GM18498 (cell line): ENCODE measurements around the gene NOL12.
A peak's percentile ranks its signal among the peaks of the same experiment; 100 is the strongest.
"Not testable (repeated sequence)": the region's sequence is repeated elsewhere in the genome, so short reads cannot be mapped to it uniquely, and the experiment has no call there.

Experiments used
- ATAC-seq: cut with Tn5 transposase; IDR thresholded peaks from one replicate; pipeline ENCODE4 v1.9.1; 2021; ENCODE audit warnings: mild to moderate bottlenecking, moderate library complexity; ENCODE audit not compliant: unreplicated experiment

Gene NOL12

DNA sequence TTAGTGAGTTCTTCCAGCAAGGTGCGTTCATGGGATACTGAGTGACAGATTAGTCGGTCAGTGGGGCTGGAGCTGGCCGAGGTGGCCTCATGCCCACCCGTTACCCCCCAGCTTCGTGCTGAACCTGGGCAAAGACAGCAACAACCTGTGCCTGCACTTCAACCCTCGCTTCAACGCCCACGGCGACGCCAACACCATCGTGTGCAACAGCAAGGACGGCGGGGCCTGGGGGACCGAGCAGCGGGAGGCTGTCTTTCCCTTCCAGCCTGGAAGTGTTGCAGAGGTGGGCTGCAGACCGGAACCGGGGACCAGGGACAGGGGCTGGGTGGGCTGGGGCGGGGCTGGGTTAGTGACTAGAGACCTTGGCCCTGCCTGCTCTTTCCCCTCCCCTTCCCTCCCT lies 7.8 kb upstream of the NOL12 start:
- ATAC-seq = no peak

DNA sequence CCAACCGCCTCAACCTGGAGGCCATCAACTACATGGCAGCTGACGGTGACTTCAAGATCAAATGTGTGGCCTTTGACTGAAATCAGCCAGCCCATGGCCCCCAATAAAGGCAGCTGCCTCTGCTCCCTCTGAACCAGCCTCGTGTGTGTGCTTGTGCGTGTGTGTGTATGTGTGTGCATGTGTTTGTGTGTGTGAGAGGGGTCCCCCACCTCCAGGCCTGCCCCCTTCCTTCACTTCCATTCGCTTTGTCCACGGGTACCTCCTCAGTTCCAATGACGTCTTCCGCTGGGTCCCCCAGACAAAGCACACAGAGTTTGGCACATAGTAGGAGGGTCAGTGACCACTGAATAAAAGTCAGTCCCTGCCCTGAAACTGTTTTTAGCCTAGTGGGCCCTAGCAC lies 6.5 kb upstream of the NOL12 start:
- no peak for ATAC-seq

DNA sequence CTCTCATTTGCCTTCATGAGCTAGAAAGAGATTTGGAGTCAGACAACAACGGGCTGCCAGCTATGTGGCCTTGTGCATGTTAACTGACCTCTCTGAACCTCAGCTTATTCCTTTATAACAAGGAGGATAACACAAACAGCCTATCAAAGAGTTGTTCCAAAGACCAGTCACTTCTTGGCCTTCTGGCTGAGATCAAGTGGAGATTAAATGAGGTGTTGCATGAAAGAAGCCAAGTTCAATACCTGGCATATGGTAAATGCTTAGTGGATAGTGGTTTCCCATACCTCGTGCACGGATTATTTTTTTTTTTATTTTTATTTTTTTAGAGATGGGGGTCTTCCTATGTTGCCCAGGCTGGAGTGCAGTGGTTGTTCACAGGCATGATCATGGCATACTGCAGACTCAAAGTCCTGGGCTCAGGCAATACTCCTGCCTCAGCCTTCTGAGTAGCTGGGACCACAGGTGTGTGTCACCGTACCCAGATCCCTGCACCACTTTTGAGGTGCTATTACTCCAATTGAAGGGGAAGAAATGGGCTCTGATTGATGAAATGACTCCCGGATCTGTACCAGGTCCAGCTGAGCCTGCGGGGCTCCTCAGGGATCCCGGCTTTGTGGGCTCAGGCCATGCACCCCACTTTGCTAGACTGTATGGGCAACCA lies 5.8 kb upstream of the NOL12 start:
- ATAC-seq = no peak

DNA sequence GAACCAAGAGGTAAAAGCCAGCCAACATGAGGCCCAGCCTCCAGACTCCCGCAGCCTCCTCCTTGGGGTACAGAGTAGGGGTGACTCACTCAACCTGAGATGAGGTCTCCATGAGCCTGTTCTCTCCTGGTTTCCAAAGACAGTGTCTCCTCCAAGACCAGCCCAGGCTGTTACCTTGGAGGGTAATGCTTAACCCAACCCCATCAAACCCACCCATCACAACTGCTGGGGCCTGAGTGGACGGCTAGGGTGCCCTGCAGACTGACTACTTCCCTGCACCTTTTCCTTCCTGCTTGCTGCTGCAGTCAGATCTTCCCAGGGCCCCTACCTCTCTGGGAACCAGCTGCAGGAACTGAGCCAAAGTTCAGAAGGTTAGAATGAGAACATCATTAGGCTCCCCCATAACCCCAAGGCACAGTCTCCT lies 5.1 kb upstream of the NOL12 start:
- ATAC-seq = no peak

DNA sequence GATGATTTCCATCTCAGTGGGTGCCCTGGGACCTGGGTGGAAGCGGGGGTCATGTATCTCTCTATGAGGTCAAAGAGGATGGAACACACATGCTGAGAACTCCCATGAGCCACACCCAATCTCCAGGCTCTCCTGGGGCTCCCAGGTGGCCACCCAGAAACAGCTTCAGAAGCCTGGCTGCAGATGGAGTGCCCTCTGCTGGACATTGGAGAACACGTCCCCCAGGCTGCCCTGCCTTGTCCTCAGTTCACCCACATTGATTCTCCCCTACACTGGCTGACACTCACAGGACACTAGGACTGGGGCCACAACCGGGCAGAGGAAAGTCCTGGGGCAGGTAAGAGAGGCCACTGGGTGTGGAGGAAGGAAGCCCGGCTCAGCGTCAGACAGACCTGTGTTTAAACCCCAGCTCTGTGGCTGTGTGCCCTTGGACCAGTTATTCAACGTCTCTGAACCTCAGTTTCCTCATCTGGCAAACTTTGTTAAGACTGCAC lies 4.5 kb upstream of the NOL12 start:
- no peak for ATAC-seq

DNA sequence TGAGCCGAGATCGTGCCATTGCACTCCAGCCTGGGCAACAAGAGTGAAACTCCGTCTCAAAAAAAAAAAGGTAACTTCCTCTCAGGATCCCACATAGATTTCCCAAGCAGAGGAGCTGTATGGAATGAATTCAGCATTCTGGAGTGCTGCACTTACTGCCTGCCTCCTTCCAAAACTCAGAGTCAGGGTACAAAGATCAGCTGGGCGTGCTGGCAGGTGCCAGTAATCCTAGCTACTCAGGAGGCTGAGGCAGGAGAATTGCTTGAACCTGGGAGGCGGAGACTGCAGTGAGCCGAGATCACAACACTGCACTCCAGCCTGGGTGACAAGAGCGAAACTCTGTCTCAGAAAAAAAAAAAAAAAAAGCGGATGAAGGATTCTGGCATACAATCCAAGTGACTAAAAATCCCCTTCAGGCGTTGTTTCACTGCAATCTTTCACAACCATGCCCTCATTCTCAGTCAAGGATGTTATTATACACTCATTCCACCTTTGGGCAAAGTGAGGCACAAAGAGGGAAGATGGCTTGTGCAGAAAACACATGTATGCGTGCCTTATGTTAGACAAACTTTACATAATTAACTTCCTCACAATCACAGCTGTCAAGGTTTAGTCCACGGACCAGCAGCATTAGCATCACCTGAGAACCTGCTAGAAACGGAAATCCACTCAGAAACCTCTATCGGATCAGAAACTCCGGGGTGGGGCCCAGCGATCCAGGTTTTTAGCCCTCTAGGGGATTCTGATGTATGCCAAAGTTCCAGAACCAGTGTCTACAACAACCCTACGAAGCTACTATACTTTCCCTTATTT lies 1.1 kb upstream of the NOL12 start:
- ATAC-seq = no peak

DNA sequence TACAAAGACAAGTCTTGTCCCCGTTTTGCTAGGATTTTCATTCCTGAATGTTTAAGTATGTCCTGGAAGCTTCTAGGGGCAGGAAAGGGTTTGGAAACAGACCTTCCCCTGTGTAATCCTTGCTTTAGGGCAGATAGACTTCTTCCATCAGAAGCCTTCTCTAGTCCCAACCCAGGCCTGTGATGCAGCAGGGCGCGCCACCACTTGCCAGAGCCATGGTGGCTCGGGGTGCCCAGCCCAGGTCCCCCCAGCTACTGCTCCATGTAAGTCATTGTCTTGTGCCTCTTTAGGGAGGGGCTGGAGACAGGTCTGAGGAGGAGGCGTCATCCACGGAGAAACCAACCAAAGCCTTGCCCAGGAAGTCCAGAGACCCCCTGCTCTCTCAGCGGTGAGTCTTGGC lies 4.3 kb downstream of the NOL12 start:
- ATAC-seq = no peak

DNA sequence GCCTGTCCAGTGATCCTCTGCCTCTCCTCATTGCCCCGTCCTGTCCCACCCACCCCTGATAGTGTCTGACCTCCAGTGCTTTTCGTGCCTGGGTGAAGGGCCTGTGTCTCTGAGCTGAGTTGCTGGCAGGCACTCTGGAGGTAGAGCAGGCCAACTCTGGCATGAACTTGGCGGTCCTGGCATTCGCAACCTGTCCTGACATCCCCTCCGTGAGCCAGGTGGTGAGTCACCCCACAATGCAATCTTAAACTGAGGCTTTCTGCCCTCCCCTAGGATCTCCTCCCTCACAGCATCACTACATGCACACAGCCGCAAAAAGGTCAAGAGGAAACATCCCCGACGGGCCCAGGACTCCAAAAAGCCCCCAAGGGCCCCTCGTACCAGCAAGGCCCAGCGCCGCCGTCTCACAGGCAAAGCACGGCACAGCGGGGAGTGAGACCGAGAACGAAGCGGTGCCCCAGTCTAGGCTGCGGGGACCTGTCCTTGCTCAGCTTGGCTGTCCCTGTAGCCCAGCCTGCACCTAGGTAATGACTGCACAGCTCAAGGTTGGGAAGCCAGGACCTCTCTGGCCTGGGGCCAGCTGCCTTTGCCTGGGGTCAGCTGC lies 4.9 kb downstream of the NOL12 start:
- ATAC-seq = no peak

DNA sequence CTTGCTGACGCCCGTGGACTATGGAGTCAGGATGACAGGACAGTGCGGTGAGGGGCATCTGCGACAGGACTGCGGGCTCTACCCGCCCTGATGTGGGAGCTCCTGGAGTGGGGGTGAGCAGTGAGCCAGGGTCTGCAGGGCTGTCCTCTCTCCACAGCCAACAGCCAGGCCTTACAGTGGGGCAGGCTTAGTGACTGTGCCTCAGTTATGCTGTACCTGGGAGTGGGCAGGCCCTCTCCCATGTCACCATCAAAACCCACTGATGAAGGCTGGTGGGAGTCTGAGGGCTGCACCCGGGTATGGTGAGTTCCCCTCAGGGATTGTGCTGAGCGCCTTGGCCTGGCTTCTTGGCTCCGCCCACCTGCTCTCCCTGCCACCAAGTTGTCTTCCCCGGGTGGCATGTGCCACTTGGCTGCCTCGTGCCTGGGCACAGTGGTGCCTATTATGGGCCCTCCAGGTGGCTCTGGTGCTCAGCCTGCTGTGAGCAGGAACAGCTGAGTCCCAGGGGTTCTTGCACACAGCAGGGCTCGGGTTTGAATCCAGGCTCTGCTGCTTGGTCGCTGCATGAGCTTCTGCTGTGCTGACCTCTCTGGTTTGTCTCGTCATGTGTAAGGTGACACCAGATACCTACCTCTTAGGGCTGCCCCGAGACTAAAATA lies 6.6 kb downstream of the NOL12 start:
- no peak for ATAC-seq

DNA sequence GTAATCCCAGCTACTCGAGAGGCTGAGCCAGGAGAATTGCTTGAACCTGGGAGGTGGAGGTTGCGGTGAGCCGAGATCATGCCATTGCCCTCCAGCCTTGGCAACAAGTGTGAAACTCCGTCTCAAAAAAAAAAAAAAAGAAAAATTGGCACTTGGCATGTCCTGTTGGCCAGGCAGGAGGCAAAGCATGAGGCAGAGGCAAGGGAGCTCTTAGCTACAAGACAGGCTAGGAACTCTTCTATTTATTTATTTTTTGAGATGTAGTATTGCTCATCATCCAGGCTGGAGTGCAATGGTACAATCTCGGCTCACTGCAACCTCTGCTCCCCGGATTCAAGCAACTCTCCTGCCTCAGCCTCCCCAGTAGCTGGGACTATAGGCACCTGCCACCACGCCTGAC lies 8.0 kb downstream of the NOL12 start:
- not testable (repeated sequence) for ATAC-seq

DNA sequence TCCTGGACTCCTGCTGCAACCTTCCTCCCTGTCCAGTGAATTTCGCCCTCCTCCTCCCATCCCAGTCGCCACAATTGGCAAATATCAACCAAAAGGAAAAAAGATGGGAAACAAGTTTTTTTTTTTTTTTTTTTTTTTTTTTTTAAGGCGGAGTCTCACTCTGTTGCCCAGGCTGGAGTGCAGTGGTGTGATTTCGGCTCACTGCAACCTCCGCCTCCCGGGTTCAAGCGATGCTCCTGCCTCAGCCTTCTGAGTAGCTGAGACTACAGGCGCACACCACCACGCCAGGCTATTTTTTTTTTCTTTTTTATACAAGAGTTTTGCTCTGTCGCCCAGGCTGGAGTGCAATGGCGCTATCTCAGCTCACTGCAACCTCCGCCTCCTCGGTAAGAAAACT lies 10.1 kb downstream of the NOL12 start:
- ATAC-seq = not testable (repeated sequence)

DNA sequence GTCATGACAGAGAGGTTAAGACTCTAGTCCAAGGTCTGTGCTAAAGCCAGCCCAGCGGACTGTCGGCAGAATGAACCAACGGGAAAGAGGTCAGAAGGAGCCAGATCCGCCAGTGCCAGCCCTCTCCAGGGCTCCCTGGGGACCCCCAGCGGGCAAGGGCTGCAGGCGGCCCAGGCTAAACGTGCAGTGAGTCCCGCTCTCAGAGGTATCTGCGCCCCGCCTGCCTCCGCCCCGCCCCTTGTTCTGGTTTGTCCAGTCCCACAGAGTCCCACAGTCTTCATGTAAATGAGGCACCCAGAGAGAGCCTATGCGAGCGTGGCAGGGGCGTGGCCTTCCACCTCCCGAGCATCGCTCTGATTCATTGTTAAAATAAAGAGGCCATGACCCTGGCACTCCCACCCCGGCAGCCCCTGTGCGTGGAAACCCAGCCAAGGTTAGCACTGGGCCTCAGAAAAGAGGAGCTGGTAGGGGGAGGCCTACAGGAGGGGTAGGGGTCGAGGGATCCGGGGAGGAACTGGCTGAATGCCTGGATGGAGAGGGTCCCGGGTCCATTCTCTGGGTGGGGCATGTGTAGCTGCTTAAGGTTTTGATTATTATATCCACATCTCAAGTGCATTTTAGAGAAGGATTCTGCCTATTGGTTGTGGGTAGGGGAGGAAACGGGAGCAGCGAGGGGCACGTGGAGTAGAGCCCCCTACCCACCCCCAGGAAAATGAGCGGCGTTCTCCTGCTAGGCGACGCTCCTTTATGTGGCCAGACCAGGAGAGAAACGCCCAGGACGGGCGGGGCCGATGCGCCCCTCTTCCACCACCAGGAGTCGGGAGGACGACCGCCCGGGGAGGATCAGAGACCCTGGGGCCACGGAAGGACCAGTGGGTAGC lies 10.8 kb downstream of the NOL12 start, which contains the start of gene TRIOBP:
TRIOBP (plus strand) TSS at position 392 of the 881 bp plus-strand sequence. CDS start 4,318 bp downstream, outside the sequence.
- peak; percentile 82 for ATAC-seq

DNA sequence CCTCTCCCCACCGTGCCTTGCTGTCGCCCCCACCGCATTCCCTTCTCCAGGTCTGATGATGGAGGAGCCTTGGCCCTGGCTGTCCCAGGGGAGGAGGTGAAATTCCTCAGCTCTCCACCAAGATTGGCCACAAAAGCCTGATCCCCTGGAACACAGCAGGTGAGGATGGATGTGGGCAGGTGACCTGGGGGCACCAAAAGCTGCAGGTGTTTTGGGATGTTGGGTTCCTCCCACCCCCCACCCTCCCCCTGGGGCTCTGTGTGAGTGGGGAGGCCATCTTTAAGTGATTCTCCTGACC lies 11.3 kb downstream of the NOL12 start:
- no peak for ATAC-seq

DNA sequence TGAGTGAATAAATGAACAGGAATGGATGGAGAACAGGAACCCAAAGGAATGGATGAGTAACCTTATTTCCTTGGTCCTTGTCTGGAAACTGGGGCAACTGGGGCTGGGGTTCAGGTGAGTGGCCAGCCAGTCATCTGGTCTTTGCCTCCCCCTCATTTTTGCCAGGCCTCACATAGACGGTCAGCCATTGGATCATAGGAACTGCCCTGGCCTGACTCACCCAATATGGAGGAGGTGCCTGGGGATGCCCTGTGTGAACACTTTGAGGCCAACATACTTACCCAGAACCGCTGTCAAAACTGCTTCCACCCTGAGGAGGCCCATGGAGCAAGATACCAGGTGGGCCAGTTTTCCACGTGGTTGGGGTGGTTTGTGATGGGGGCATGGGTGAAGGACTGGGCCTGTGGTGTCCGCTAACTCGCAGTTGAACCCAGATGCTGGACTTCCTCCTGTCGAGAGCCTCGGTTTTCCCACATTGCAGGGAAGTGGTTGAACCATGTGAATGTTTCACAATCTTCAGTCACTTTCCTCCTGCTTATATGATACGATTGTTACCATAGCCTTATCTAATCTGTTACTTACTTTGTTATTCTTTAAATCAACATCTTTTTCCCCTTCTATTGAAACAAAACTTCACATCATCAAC lies 15.1 kb downstream of the NOL12 start:
- no peak for ATAC-seq

DNA sequence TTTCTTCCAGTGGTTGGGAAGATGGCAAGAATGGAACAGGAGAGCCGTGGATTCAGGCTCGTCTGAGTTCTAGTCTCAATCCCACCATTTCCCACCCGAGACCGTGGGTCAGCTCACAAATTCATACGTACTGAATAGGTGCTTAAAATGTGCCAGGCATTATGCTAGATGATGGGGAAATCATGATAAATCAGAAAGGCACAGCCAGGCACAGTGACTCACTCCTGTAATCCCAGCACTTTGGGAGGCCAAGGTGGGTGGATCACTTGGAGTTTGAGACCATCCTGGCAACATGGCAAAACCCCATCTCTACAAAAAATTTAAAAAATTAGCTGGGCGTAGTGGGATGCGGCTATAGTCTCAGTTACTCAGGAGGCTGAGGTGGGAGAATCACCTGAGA lies 17.8 kb downstream of the NOL12 start:
- no peak for ATAC-seq

DNA sequence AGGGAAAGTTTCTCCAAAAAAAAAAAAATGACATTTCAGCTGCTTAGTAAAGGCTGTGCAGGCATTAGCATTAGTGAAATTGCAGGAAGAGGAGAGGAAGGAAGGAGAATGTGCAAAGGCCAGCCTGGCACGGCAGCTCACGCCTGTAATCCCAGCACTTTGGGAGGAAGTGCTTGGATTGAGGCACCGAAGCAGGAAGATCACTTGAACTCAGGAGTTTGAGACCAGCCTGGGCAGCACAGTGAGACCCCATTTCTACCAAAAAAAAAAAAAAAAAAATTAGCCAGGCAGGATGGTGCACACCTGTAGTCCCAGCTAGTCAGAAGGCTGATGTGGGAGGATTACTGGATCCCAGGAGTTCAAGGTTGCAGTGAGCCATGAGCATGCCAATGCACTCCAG lies 18.5 kb downstream of the NOL12 start:
- ATAC-seq = no peak

DNA sequence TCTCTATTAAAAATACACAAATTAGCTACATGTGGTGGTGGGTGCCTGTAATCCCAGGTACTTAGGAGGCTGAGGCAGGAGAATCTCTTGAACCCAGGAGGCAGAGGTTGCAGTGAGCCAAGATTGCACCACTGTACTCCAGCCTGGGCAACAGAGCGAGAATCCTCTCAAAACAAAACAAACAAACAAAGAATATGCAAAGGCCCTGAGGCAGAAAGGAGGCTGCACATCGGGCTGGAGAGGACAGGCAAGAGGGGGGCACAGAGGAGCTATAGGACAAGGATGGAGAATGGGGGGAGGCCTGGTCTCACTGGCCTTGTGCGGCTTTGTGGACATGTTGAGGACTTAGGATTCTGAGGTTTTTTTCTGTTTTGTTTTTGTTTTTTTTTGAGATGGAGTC lies 19.1 kb downstream of the NOL12 start:
- no peak for ATAC-seq

DNA sequence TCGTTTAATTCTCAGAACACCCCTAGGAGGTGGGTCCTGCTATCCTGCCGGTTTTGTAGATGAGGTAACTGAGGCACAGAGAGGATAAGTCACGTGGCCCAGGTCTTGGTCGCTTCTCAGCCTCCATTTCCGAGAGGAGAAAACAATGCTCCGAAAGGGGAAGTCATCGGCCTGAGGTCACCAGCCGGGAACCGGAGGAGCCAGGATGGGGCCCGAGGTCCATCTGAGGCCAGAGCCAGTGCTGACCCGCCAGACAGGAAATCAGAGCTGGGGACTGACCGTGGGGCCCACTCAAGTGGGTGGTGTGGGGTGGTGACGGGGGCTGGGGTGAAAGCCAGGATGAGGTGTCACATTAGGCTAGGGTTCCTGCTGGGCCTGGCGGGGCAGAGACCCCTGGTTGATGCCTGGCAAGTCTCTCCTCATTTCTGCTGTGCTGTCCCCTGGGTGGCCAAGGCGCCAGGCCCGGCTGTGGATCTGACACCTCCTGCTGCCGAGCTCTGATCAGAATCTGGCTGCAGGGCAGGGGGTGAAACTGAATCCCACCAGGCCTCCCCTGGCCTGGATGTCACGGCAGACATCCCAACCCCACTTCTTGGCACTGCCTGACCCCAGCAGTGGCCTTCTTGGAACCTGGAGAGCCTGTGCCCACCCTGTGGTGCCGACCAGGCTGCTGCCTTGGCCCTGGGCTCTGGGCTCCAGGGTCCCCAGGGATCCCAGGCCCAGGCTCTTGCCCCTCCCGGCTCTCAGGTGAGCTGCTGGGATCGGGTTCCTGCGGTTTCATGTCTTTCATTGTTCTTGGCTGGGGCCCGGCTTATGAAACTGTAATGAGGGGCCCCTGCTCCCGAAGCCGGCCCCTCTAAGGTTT lies 22.7 kb downstream of the NOL12 start:
- ATAC-seq = no peak

DNA sequence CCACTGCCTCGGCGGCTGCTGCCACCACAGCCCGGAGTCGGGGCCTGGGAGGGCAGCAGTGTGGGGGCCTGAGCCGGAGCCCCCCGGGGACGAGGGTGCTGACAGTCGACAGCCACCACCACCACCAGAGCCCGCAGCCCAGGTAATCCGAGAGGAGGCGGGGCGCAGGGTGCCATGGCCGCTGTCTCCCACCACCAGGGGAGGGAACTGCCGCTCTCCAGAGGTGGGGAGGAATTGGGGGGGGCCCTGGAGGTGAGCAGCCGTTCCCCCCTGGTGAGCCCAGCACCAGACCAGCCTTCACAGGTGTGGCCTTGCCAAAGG lies 23.3 kb downstream of the NOL12 start:
- ATAC-seq = no peak
